ENCODE results near the gene MEP1A. TPM values are rescaled to one million over a fixed set of nuclear protein-coding genes. Genes with fewer than 3 reads are reported as not detected.

Gene MEP1A
- total and polyA plus RNA-seq, 2 of the 4 experiments (the other 2 are of a cell fraction), result not detected

DNA sequence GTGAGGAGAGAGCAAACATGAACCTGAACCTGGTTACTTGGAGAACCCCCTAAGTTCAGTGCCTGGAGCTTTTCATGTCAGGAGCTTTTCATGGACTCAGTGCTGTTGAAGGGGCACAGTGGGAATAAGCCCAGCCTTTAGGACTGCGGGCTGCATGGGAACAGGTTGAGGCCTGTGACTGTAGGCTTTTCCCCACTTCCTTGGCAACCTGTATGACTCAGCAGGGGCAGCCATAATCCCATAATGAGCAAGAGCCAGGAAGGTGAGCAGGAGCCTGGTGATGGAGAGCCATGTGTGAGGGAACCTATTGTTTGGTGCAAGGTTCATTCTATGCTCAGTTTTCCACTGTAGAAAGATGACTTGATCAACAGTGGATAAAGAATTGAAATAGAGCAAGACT, 23.4 kb downstream of the MEP1A start:
- H2BK20ac ChIP-seq (ENCODE audit: low read depth, low read length), result no peak overlapping the region
- no peak overlapping the region for H2AFZ ChIP-seq (replicated peaks; ENCODE audit: low read length, poor library complexity)
- H2BK15ac ChIP-seq (ENCODE audit: low read depth, low read length), result no peak overlapping the region
- H3K14ac ChIP-seq (replicated peaks; ENCODE audit: low read depth, low read length), result no peak overlapping the region
- H4K91ac ChIP-seq (ENCODE audit: insufficient read depth, low read depth, low read length), result no peak overlapping the region
- H3K9me3 ChIP-seq (ENCODE audit: control insufficient read depth, insufficient read depth, low read length), result no peaks in the 10 kb centered on the region
- ChIA-PET POLR2A (ENCODE audit: unreplicated experiment) (no interaction called here), CTCF (no interaction called here)
- H4K8ac ChIP-seq (ENCODE audit: low read depth in 2 of 2, low read length in 2 of 2), result no peak overlapping the region
- H3K4me2 ChIP-seq (ENCODE audit: low read depth, low read length), result no peak overlapping the region
- H3K23ac ChIP-seq (ENCODE audit: low read depth, low read length), result no peak overlapping the region
- dilution Hi-C loops (cut with HindIII; ENCODE audit: low sequenced_read_pairs, unreplicated experiment) (no loop called here), intact Hi-C loops (cut with micrococcal nuclease) (no loop called here), in situ Hi-C loops (cut with MboI; ENCODE audit: low sequenced_read_pairs) (no loop called here)
- H3K79me1 ChIP-seq (ENCODE audit: low read depth in 1 of 2, low read length in 2 of 2), result no peaks in the 10 kb centered on the region
- no TSS peak for BruUV-seq (replicated peaks)
- H4K5ac ChIP-seq (ENCODE audit: low read depth, low read length), result no peak overlapping the region
- H3K9me1 ChIP-seq (ENCODE audit: insufficient read depth, low read length), result no peaks in the 10 kb centered on the region
- H2AK9ac ChIP-seq (replicated peaks; ENCODE audit: low read depth, low read length, poor library complexity), result no peak overlapping the region
- H2AK5ac ChIP-seq (ENCODE audit: low read depth, low read length), result no peak overlapping the region
- WGBS, 2 experiments (ENCODE audit: extremely low coverage in 2 of 2, insufficient read length in 1 of 2), result 60% methylated on average over 1 of the region's 1 CpG; no CpG with 5 or more reads in 1 of the 2 experiments
- H3K36me3 ChIP-seq (ENCODE audit: control insufficient read depth, insufficient read depth, low read length), result no peaks in the 10 kb centered on the region
- no peak overlapping the region for H2BK120ac ChIP-seq (ENCODE audit: low read depth, low read length)
- no peak overlapping the region for H3K56ac ChIP-seq (ENCODE audit: extremely low read depth, insufficient read depth, low read length)
- H3K18ac ChIP-seq (ENCODE audit: low read depth, low read length), result no peak overlapping the region
- no peaks in the 10 kb centered on the region for H3K27me3 ChIP-seq (ENCODE audit: control insufficient read depth, insufficient read depth, low read length)
- H3K4me3 ChIP-seq (ENCODE audit: insufficient read depth, low read depth, low read length), result no peak overlapping the region
- H3K9ac ChIP-seq (ENCODE audit: low read depth, low read length), result no peak overlapping the region
- no peak overlapping the region for H2BK5ac ChIP-seq (ENCODE audit: low read depth, low read length, poor library complexity, severe bottlenecking)
- ATAC-seq (ENCODE audit: low read depth) (no peak), DNase-seq (no peak)
- H3K4ac ChIP-seq (ENCODE audit: low read depth, low read length), result no peak overlapping the region
- H4K20me1 ChIP-seq (ENCODE audit: insufficient read depth, low read length), result no peaks in the 10 kb centered on the region
- H3K27ac ChIP-seq (ENCODE audit: insufficient read depth, low read length), result no peak overlapping the region
- no peak for TF ChIP-seq FOS (IDR thresholded peaks at IDR 0.05; ENCODE audit: low read depth, low read length)
- H3K4me1 ChIP-seq (ENCODE audit: control insufficient read depth, insufficient read depth, low read length), result no peaks in the 10 kb centered on the region

Data from IMR-90 (cell line).